GM21526 (cell line): ENCODE data around the gene EXOC4.

ENCODE experiments used
- ATAC-seq: cut with Tn5 transposase; IDR thresholded peaks from one replicate; pipeline ENCODE4 v1.9.1; 2021; ENCODE audit warnings: moderate library complexity; ENCODE audit not compliant: unreplicated experiment, low FRiP score

Gene EXOC4

GRCh38 chr7:133682364-133683181 lies 429.7 kb downstream of the EXOC4 start:
- ATAC-seq: no peak

GRCh38 chr7:133683182-133683454 lies 430.2 kb downstream of the EXOC4 start:
- no peak for ATAC-seq

- ATAC-seq: no peak
Measured at GRCh38 chr7:133688483-133689239, 435.8 kb downstream of the EXOC4 start.

- no peak for ATAC-seq
Measured at GRCh38 chr7:133690740-133691139, 437.9 kb downstream of the EXOC4 start.

DNA sequence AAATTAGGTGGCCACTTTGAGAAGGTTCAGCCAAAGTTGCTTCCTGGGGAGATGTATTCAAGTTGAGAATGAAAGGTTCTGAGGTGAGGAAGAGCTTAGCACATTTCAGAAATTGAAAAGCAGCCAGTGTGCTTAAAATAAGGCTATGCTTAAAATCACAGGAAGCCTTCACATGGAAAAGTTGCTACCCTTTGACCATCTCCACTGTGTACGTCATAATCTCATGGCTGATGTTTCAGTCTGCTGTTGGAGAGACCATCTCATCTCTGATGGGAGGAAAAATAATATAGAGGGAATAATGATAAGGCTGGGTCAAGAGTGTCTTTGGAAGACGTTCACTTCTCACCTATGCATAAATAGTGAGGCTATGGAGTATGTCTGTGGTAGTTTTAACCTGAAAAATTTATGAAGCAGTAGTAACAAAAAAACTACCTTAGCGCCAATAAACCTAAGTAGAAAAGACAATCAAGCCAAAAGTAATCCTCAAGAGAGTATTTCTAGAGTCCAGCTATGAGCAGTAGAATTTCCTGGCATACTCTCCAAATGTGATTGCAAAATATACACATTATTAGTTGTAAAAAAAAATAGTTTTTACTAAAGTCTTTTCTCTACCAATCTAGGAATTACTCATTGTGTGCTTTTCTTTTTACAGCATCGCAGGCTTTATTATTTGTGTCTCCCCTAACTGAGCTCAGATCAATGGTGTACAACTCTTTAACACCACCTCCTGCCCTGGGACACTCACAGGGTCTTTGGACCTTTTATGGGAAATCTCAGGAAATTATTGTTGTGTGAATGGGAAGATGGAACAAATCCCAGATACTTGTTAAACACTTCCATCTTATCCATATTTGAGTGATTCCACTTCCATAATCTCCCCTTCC lies 439.1 kb downstream of the EXOC4 start:
- ATAC-seq: no peak

- ATAC-seq: no peak
Measured at GRCh38 chr7:133693281-133693680, 440.4 kb downstream of the EXOC4 start.

DNA sequence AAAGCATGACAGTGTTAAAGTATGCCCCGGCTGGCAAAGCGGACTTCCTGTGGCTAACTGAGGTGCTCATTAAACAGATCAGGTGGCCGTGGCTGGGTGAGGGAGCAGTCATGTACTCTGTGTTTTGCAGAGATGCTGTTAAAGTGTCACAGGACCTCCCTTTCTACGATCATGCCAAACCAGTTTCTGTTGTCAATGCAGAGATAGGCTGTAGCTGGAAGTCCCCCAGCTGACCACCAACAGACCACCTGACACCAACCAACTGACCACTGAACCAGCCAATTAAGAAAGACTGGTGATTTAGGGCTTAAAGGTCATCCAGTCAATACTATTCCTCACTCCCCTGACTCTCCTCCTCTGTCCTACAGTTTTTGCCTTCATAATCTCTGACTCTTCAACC lies 443.2 kb downstream of the EXOC4 start:
- ATAC-seq: no peak

DNA sequence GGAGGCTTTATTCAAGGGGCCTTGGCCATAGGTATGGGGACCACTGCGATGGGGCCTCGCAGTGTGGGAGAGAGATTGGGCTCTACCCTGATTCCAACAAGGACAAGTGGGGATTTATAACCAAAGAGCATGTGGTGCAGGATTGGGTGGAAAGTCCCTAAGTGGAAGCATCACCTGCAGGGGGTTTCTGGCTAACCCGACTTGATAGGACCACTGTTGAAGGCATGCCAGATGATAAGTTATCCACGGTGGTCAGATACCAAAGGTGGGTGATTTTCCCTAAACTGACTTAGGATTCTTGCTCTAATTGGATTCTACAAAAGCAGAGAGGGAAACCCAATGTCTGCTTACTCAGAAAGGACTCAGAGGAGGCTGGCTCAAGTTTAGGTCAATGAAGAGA lies 444.7 kb downstream of the EXOC4 start:
- no peak for ATAC-seq

DNA sequence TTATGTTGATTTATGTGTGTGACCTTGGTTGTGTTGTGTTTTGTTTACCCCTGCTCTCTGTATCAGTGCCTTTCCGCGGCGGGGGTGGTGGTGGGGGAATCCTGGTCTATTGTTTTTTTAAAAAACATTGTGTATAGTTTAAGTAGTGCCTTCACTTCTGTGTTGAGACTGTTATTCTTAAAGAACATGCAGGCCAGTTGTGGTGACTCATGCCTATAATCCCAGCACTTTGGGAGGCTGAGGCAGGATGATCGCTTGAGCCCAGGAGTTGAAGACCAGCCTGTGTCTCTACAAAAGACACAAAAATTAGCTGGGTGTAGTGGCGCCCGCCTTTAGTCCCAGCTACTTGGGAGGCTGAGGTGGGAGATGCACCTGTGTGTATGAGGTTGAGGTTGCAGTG lies 445.2 kb downstream of the EXOC4 start:
- ATAC-seq: no peak

GRCh38 chr7:133699386-133699785 lies 446.5 kb downstream of the EXOC4 start:
- no peak for ATAC-seq

DNA sequence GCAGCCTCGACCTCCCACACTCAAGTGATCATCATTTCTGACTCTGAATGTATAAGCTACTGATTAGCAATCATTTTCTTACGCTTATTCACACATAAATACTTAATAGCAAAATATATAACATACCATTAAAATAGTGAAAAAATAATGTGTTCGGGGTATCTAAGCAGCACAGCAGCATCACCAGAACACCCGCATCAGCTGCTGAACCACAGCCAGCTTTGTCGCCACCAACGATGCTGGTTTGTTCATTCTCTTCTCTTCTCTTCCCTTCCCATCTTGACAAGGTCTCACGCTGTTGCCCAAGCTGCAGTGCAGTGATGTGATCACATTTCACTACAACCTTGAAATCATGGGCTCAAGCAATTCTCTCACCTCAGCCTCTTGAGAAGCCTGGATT lies 449.2 kb downstream of the EXOC4 start:
- ATAC-seq: no peak

- ATAC-seq: no peak
Measured at GRCh38 chr7:133702960-133703359, 450.1 kb downstream of the EXOC4 start.

DNA sequence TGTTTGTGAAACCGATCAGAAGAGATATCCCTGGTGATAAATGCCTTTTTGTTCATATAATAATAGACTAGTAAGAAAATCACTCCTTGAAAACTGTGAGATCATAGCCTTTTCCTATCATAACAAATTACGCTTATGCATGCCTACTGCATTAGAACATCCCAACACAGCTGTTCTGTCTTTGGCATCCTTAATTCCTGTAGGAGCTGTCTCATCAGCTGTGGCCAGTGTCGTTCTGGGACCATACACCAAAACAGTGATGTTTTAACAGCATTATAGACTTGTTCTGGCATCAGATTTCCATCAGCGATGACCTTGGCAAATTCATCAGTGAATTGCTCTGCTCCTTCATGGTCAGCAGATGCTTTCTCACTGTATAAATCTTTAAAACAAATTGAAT lies 450.7 kb downstream of the EXOC4 start:
- ATAC-seq: no peak

DNA sequence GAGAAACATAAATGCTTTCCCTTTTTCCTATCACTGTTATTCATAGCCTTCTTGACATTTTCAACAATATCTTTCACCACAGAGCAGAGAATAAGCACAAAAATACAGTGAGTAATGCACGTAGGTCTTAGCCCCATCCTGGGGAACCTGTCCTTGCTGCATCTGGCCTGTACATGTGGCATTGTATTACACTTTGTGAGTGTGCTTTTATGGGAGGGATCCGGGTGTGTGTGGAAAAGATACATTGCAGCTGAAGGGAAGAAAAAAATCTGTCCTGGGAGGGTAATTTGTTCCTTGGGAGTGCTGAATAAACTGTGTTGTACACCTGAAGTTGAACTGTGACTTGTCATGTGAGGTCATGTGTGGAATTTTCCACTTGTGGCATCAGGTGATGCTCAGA lies 451.6 kb downstream of the EXOC4 start:
- no peak for ATAC-seq

GRCh38 chr7:133705596-133705995 lies 452.7 kb downstream of the EXOC4 start:
- no peak for ATAC-seq

GRCh38 chr7:133706016-133706415 lies 453.1 kb downstream of the EXOC4 start:
- ATAC-seq: no peak

GRCh38 chr7:133709036-133709880 lies 456.4 kb downstream of the EXOC4 start:
- ATAC-seq: no peak

DNA sequence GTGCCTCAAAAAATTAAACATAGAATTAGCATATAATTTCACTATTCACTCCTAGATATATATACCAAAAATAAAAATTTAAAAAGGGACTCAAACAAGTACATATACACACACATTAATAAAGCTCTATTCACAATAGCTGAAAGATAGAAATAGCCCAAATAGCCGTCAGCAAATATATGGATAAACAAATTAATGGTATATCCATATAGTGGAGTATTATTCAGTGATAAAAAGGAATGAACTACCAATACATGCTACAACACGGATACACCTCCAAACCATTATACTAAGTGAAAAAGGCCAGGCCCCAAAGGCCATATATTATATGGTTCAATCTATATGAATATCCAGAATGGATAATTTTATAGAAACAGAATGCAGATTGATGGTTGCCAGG lies 459.7 kb downstream of the EXOC4 start:
- no peak for ATAC-seq

GRCh38 chr7:133714654-133715053 lies 461.8 kb downstream of the EXOC4 start:
- ATAC-seq: no peak

GRCh38 chr7:133718131-133718530 lies 465.3 kb downstream of the EXOC4 start:
- ATAC-seq: no peak
